Measurements from ENCODE around the gene GAL3ST2.

DNA sequence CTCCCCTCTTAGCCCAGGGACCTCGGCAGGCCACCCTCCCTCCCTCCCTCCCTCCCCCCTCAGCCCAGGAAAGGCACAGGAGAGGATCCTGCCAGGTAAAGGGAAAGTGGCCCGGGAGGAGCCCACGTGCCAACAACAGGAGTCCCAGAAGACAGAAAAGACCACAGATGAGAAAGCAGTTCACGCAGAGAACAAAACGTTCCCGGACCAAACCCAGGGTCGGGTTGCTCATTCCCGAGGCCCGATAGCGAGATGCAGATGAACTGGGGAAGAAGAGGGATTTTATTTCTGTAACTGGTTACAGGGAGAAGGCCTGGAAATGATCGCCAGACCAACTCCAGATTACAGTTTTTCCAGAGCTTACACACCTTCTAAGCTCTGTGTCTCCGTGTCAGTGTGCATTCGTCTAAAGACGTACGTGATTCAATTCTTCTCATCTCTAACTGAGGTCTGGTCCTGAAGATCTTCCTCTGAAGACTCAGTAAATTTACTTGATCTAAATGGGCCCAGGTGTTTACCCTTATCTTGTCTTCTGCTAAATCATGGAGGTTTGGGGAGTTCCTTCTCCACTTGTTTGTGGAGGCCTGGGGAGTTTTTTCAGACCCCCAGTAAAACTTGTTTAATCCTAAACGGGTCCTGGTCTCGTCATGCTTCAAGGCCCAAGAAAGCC, 31.6 kb downstream of the GAL3ST2 start:
- TF ChIP-seq CTCF (IDR thresholded peaks at IDR 0.05) (no peak), POLR2A (IDR thresholded peaks at IDR 0.05; ENCODE audit: low read depth) (no peak), EP300 (IDR thresholded peaks at IDR 0.05) (no peak), POLR2AphosphoS5 (IDR thresholded peaks at IDR 0.05) (no peak)
